Thyroid gland (tissue), 4 donors: Measurements from ENCODE around the gene HSBP1.

Experiments
- CTCF ChIP-seq, 6 experiments: fragments of 200-600 bp in 3 of 6; fragments of 450-650 bp in 3 of 6; sonication (generic) in 3 of 6; IDR thresholded peaks; one replicate each; pipeline ENCODE4 v1.5.1; 2016 to 2019; ENCODE audit warnings: antibody characterized with exemption in 6 of 6, mild to moderate bottlenecking in 2 of 6, inconsistent platforms in 1 of 6, moderate library complexity in 1 of 6
- POLR2A ChIP-seq, 2 donors: fragments of 450-650 bp; IDR thresholded peaks; one replicate each; pipeline ENCODE4 v1.6.1; 2017; ENCODE audit warnings: antibody characterized with exemption in 2 of 2, mild to moderate bottlenecking in 2 of 2, moderate library complexity in 1 of 2

- no peak for TF ChIP-seq CTCF (IDR thresholded peaks at IDR 0.05)
- no peak for TF ChIP-seq POLR2A (IDR thresholded peaks at IDR 0.05)
Observed at GRCh38 chr16:83819361-83819760, 11.6 kb downstream of the HSBP1 start.
